DOHH2 (cell line): ENCODE results near the gene ZFHX2.
"Not testable (repeated sequence)": the region's sequence is repeated elsewhere in the genome, so short reads cannot be mapped to it uniquely, and the experiment has no call there.

Source experiments
- H3F3A ChIP-seq: fragments of 200-600 bp; sonication (generic), shearing (Covaris generic); 2 replicates; pipeline ENCODE4 v1.6.0; 2016; ENCODE audit warnings: antibody characterized with exemption, mild to moderate bottlenecking; ENCODE audit not compliant: control insufficient read depth, insufficient read depth
- H3K27ac ChIP-seq: fragments of 200-600 bp; sonication (generic); 2 replicates; pipeline ENCODE4 v1.5.1; 2014; ENCODE audit warnings: low read depth, mild to moderate bottlenecking, low read length, moderate library complexity
- H3K27me3 ChIP-seq: fragments of 200-600 bp; sonication (generic); 2 replicates; pipeline ENCODE4 v1.6.1; 2014; ENCODE audit warnings: mild to moderate bottlenecking, low read length, mixed read lengths; ENCODE audit not compliant: control insufficient read depth
- H3K36me3 ChIP-seq: fragments of 200-600 bp; sonication (generic); 2 replicates; pipeline ENCODE4 v1.6.1; 2014; ENCODE audit warnings: mild to moderate bottlenecking, low read length, moderate library complexity, mixed read lengths; ENCODE audit not compliant: control insufficient read depth
- H3K4me1 ChIP-seq: fragments of 200-600 bp; sonication (generic); 2 replicates; pipeline ENCODE4 v1.6.1; 2014; ENCODE audit warnings: mild to moderate bottlenecking, low read length, mixed read lengths; ENCODE audit not compliant: control insufficient read depth
- H3K4me2 ChIP-seq: fragments of 200-600 bp; sonication (generic); 2 replicates; pipeline ENCODE4 v1.6.0; 2014; ENCODE audit warnings: mild to moderate bottlenecking, low read length, moderate library complexity
- H3K4me3 ChIP-seq: fragments of 200-600 bp; sonication (generic); 2 replicates; pipeline ENCODE4 v1.5.1; 2014; ENCODE audit warnings: mild to moderate bottlenecking, low read length, mixed read lengths
- H3K79me2 ChIP-seq: fragments of 200-600 bp; sonication (generic); 2 replicates; pipeline ENCODE4 v1.6.1; 2014; ENCODE audit warnings: mild to moderate bottlenecking, low read length, mixed read lengths; ENCODE audit not compliant: control insufficient read depth
- H3K9me2 ChIP-seq: fragments of 200-600 bp; sonication (generic); replicated peaks from 2 replicates; pipeline ENCODE4 v1.6.1; 2014; ENCODE audit warnings: mild to moderate bottlenecking, low read length, mixed read lengths; ENCODE audit not compliant: control insufficient read depth
- H3K9me3 ChIP-seq: fragments of 200-600 bp; sonication (generic); 2 replicates; pipeline ENCODE4 v1.6.1; 2014; ENCODE audit warnings: antibody characterized with exemption, low read length, mixed read lengths; ENCODE audit not compliant: control insufficient read depth, insufficient read depth
- H4K20me1 ChIP-seq: fragments of 200-600 bp; sonication (generic); 2 replicates; pipeline ENCODE4 v1.6.0; 2014; ENCODE audit warnings: low read depth, mild to moderate bottlenecking, antibody characterized with exemption, low read length, moderate library complexity; ENCODE audit not compliant: control insufficient read depth, insufficient read depth
- CTCF ChIP-seq: fragments of 200-600 bp; sonication (generic); IDR thresholded peaks from one replicate; pipeline ENCODE4 v1.5.1; 2014; ENCODE audit warnings: antibody characterized with exemption, mild to moderate bottlenecking, low read depth, low read length; ENCODE audit not compliant: poor library complexity, severe bottlenecking
- EZH2phosphoT487 ChIP-seq: fragments of 200-600 bp; sonication (generic); IDR thresholded peaks from 2 replicates; pipeline ENCODE4 v1.6.1; 2017; ENCODE audit warnings: borderline replicate concordance, mild to moderate bottlenecking, antibody characterized with exemption, low read length, moderate library complexity, mixed read lengths

ZFHX2 gene

GRCh38 chr14:23538050-23538718 lies 13.4 kb downstream of the ZFHX2 start:
- Histone ChIP-seq H3K4me1 (peaks cover 6% of the 10 kb centered on the region), H3K9me3 (no peaks in the 10 kb centered on the region), H3K4me2 (no peak overlapping the region), H4K20me1 (no peaks in the 10 kb centered on the region), H3K27me3 (no peaks in the 10 kb centered on the region), H3K4me3 (no peak overlapping the region), H3K79me2 (no peaks in the 10 kb centered on the region), H3F3A (no peaks in the 10 kb centered on the region), H3K36me3 (no peaks in the 10 kb centered on the region), H3K27ac (no peak overlapping the region), H3K9me2 (no peaks in the 10 kb centered on the region)
- TF ChIP-seq CTCF (no peak), EZH2phosphoT487 (no peak)

GRCh38 chr14:23537351-23538049 lies 14.1 kb downstream of the ZFHX2 start:
- Histone ChIP-seq H3K4me1 (peaks cover 6% of the 10 kb centered on the region), H3F3A (no peaks in the 10 kb centered on the region), H3K4me3 (no peak overlapping the region), H3K79me2 (no peaks in the 10 kb centered on the region), H3K27ac (no peak overlapping the region), H3K4me2 (no peak overlapping the region), H3K36me3 (no peaks in the 10 kb centered on the region), H4K20me1 (no peaks in the 10 kb centered on the region), H3K27me3 (no peaks in the 10 kb centered on the region), H3K9me2 (no peaks in the 10 kb centered on the region), H3K9me3 (no peaks in the 10 kb centered on the region)
- TF ChIP-seq EZH2phosphoT487 = no peak
- no peak for TF ChIP-seq CTCF

GRCh38 chr14:23536906-23537305 lies 14.7 kb downstream of the ZFHX2 start:
- not testable (repeated sequence) for H3K79me2 ChIP-seq, H3K36me3 ChIP-seq, H3K27ac ChIP-seq, H3F3A ChIP-seq, H3K27me3 ChIP-seq, H4K20me1 ChIP-seq, H3K9me3 ChIP-seq, H3K4me2 ChIP-seq, H3K4me3 ChIP-seq, H3K4me1 ChIP-seq, H3K9me2 ChIP-seq

- H3K4me2 ChIP-seq = no peak overlapping the region
- no peaks in the 10 kb centered on the region for H3K79me2 ChIP-seq
- H3K4me3 ChIP-seq = no peak overlapping the region
- H4K20me1 ChIP-seq = no peaks in the 10 kb centered on the region
- H3K4me1 ChIP-seq = no peaks in the 10 kb centered on the region
- H3K36me3 ChIP-seq = no peaks in the 10 kb centered on the region
- no peaks in the 10 kb centered on the region for H3F3A ChIP-seq
- no peak overlapping the region for H3K27ac ChIP-seq
- TF ChIP-seq CTCF = no peak
- TF ChIP-seq EZH2phosphoT487 = no peak
- H3K9me2 ChIP-seq = no peaks in the 10 kb centered on the region
- no peaks in the 10 kb centered on the region for H3K9me3 ChIP-seq
- H3K27me3 ChIP-seq = no peaks in the 10 kb centered on the region
Observed at GRCh38 chr14:23536494-23536893, 15.1 kb downstream of the ZFHX2 start.
